Upper lobe of left lung (tissue), 4 donors: ENCODE results near the gene XIRP2.

Source experiments
- CTCF ChIP-seq, 6 experiments: fragments of 450-650 bp in 4 of 6; fragments of 200-600 bp in 2 of 6; sonication (generic) in 2 of 6; IDR thresholded peaks; one replicate each; pipeline ENCODE4 v1.5.1; 2016 to 2019; ENCODE audit warnings: antibody characterized with exemption in 6 of 6
- EP300 ChIP-seq, 4 donors: sonication (generic); formaldehyde crosslinking; IDR thresholded peaks; one replicate each; pipeline ENCODE4 v1.5.1; 2017; ENCODE audit warnings: antibody characterized with exemption in 4 of 4, control low read depth in 2 of 4
- POLR2A ChIP-seq, 4 donors: fragments of 450-650 bp; IDR thresholded peaks; one replicate each; pipeline ENCODE4 v1.5.1; 2016 to 2017; ENCODE audit warnings: antibody characterized with exemption in 4 of 4, mild to moderate bottlenecking in 2 of 4
- POLR2AphosphoS5 ChIP-seq, 2 donors: sonication (generic); formaldehyde crosslinking; IDR thresholded peaks; one replicate each; pipeline ENCODE4 v1.5.1; 2017; ENCODE audit warnings: antibody characterized with exemption in 2 of 2

GRCh38 chr2:167264380-167264779 is 376.1 kb downstream of the XIRP2 start:
- TF ChIP-seq POLR2A (IDR thresholded peaks at IDR 0.05) (no peak), EP300 (IDR thresholded peaks at IDR 0.05) (no peak), CTCF (IDR thresholded peaks at IDR 0.05) (peak in 1 of 6 experiments; percentile 8), POLR2AphosphoS5 (IDR thresholded peaks at IDR 0.05) (no peak)
